Body of pancreas (tissue), 4 donors: ENCODE data around the gene TSGA10IP.

Experiments
- POLR2A ChIP-seq, 3 donors: fragments of 450-650 bp; IDR thresholded peaks; one replicate each; pipeline ENCODE4 v1.6.1; 2016; ENCODE audit warnings: antibody characterized with exemption in 3 of 3, mild to moderate bottlenecking in 2 of 3
- TF ChIP-seq, protein P1 (sequence below), 7 experiments: fragments of 450-650 bp in 4 of 7; fragments of 200-600 bp in 3 of 7; sonication (generic) in 3 of 7; IDR thresholded peaks; one replicate each; pipeline ENCODE4 v1.5.1; 2016 to 2019; ENCODE audit warnings: antibody characterized with exemption in 7 of 7

GRCh38 chr11:65979261-65979759 lies 34.0 kb downstream of the TSGA10IP start:
- TF ChIP-seq, protein P1, sequence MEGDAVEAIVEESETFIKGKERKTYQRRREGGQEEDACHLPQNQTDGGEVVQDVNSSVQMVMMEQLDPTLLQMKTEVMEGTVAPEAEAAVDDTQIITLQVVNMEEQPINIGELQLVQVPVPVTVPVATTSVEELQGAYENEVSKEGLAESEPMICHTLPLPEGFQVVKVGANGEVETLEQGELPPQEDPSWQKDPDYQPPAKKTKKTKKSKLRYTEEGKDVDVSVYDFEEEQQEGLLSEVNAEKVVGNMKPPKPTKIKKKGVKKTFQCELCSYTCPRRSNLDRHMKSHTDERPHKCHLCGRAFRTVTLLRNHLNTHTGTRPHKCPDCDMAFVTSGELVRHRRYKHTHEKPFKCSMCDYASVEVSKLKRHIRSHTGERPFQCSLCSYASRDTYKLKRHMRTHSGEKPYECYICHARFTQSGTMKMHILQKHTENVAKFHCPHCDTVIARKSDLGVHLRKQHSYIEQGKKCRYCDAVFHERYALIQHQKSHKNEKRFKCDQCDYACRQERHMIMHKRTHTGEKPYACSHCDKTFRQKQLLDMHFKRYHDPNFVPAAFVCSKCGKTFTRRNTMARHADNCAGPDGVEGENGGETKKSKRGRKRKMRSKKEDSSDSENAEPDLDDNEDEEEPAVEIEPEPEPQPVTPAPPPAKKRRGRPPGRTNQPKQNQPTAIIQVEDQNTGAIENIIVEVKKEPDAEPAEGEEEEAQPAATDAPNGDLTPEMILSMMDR (IDR thresholded peaks at IDR 0.05), result no peak
- no peak for TF ChIP-seq POLR2A (IDR thresholded peaks at IDR 0.05)
